Measurements from ENCODE around the gene FAM120B.

FAM120B gene

GRCh38 chr6:170306324-170307079 is at the start of gene FAM120B:
FAM120B (plus strand) TSS chr6:170306758; CDS start chr6:170317391, 10,633 bp downstream.
- TF ChIP-seq CTCF (IDR thresholded peaks at IDR 0.05; ENCODE audit: extremely low read depth, missing control alignments): no peak
- DNase-seq (ENCODE audit: low spot score): peak; percentile 99

GRCh38 chr6:170257376-170257775 is 49.2 kb upstream of the FAM120B start:
- no peak for DNase-seq (ENCODE audit: low spot score)
- no peak for TF ChIP-seq CTCF (IDR thresholded peaks at IDR 0.05; ENCODE audit: extremely low read depth, missing control alignments)

- no peak for DNase-seq (ENCODE audit: low spot score)
These were observed 48.2 kb upstream of the FAM120B start for GRCh38 chr6:170258407-170258806.

GRCh38 chr6:170259278-170259677 is 47.3 kb upstream of the FAM120B start:
- DNase-seq (ENCODE audit: low spot score): no peak
- TF ChIP-seq CTCF (IDR thresholded peaks at IDR 0.05; ENCODE audit: extremely low read depth, missing control alignments): no peak

More at GRCh38 chr6:170258407-170258806, 48.2 kb upstream of the FAM120B start:
- no peak for TF ChIP-seq CTCF (IDR thresholded peaks at IDR 0.05; ENCODE audit: extremely low read depth, missing control alignments)

GRCh38 chr6:170260686-170261085 is 45.9 kb upstream of the FAM120B start:
- TF ChIP-seq CTCF (IDR thresholded peaks at IDR 0.05; ENCODE audit: extremely low read depth, missing control alignments): no peak
- DNase-seq (ENCODE audit: low spot score): no peak

- TF ChIP-seq CTCF (IDR thresholded peaks at IDR 0.05; ENCODE audit: extremely low read depth, missing control alignments): no peak
- no peak for DNase-seq (ENCODE audit: low spot score)
These were observed 44.7 kb upstream of the FAM120B start for GRCh38 chr6:170261643-170262488.

- DNase-seq (ENCODE audit: low spot score): no peak
- TF ChIP-seq CTCF (IDR thresholded peaks at IDR 0.05; ENCODE audit: extremely low read depth, missing control alignments): no peak
These were observed 44.0 kb upstream of the FAM120B start for GRCh38 chr6:170262489-170263088.

Data from GM20000 (cell line).